ELF-1 (cell line): Measurements from ENCODE around the gene MLLT1.

Experiments used
- DNase-seq: peaks from one replicate; pipeline ENCODE4 v3.0.0-alpha.2; 2016; ENCODE audit warnings: low read depth, low spot score

MLLT1 gene

GRCh38 chr19:6259312-6259861 lies 20.4 kb downstream of the MLLT1 start:
- DNase-seq = no peak

GRCh38 chr19:6258812-6259311 lies 20.9 kb downstream of the MLLT1 start:
- no peak for DNase-seq

- no peak for DNase-seq
Observed at GRCh38 chr19:6253954-6254733, 25.6 kb downstream of the MLLT1 start.

- no peak for DNase-seq
Observed at GRCh38 chr19:6252066-6252465, 27.7 kb downstream of the MLLT1 start.

- no peak for DNase-seq
Observed at GRCh38 chr19:6250909-6251308, 28.9 kb downstream of the MLLT1 start.

- DNase-seq = no peak
Observed at GRCh38 chr19:6250024-6250615, 29.7 kb downstream of the MLLT1 start.

- no peak for DNase-seq
Observed at GRCh38 chr19:6249296-6249695, 30.5 kb downstream of the MLLT1 start.

GRCh38 chr19:6248844-6249243 lies 30.9 kb downstream of the MLLT1 start:
- DNase-seq = no peak

GRCh38 chr19:6248341-6248740 lies 31.4 kb downstream of the MLLT1 start:
- no peak for DNase-seq

- DNase-seq = no peak
Observed at GRCh38 chr19:6247007-6247288, 32.8 kb downstream of the MLLT1 start.

- no peak for DNase-seq
Observed at GRCh38 chr19:6246174-6247006, 33.4 kb downstream of the MLLT1 start.

GRCh38 chr19:6242677-6243076 lies 37.1 kb downstream of the MLLT1 start:
- DNase-seq = no peak

- DNase-seq = no peak
Observed at GRCh38 chr19:6241680-6242377, 37.9 kb downstream of the MLLT1 start.

GRCh38 chr19:6241056-6241455 lies 38.7 kb downstream of the MLLT1 start:
- no peak for DNase-seq

- no peak for DNase-seq
Observed at GRCh38 chr19:6239871-6240676, 39.7 kb downstream of the MLLT1 start.

GRCh38 chr19:6239401-6239844 lies 40.4 kb downstream of the MLLT1 start:
- no peak for DNase-seq

- no peak for DNase-seq
Observed at GRCh38 chr19:6238643-6239281, 41.0 kb downstream of the MLLT1 start.

GRCh38 chr19:6238256-6238642 lies 41.5 kb downstream of the MLLT1 start:
- DNase-seq = no peak

GRCh38 chr19:6236310-6237291 lies 43.2 kb downstream of the MLLT1 start:
- no peak for DNase-seq
